MM.1S (cell line): ENCODE results near the gene ZNF525.
"Not testable (repeated sequence)": the region's sequence is repeated elsewhere in the genome, so short reads cannot be mapped to it uniquely, and the experiment has no call there.

Experiments used
- CTCF ChIP-seq: fragments of 300-600 bp; sonication (generic); IDR thresholded peaks from 2 replicates; pipeline ENCODE4 v1.5.1; 2016; ENCODE audit warnings: antibody characterized with exemption, low read length, mixed read lengths
- EZH2 ChIP-seq: fragments of 300-600 bp; sonication (generic); optimal IDR thresholded peaks from 2 replicates; pipeline ENCODE3; 2017; ENCODE audit warnings: low read depth, mild to moderate bottlenecking, antibody characterized with exemption, low read length, mixed read lengths
- EZH2phosphoT487 ChIP-seq: fragments of 300-600 bp; sonication (generic); IDR thresholded peaks from 2 replicates; pipeline ENCODE4 v1.6.1; 2018; ENCODE audit warnings: antibody characterized with exemption, low read length

GRCh38 chr19:53423074-53423473, 57.6 kb downstream of the ZNF525 start:
- TF ChIP-seq CTCF, EZH2, EZH2phosphoT487: not testable (repeated sequence)
